H1 (cell line): Measurements from ENCODE around the gene LCMT1. TPM values are rescaled to one million over a fixed set of nuclear protein-coding genes. Genes with fewer than 3 reads are reported as not detected.

Experiments used
- CTCF ChIA-PET: fragments of 300-600 bp; sonication (Branson Sonifier 250); formaldehyde crosslinking; loops from one replicate; lab custom pipeline; 2021; ENCODE audit not compliant: partially characterized antibody; lab: Charles Lee
- POLR2A ChIA-PET: fragments of 300-600 bp; sonication (Branson Sonifier 250); formaldehyde crosslinking; loops from one replicate; lab custom pipeline; 2021; ENCODE audit warnings: inconsistent platforms; ENCODE audit not compliant: partially characterized antibody; lab: Charles Lee
- DNase-seq, 2 experiments: peaks; one replicate each; pipeline versions ENCODE4 v3.0.0 to v3.0.0-alpha.2; 2010 to 2022; ENCODE audit warnings: low spot score in 2 of 2, low read depth in 1 of 2, mixed read lengths in 1 of 2
- FAIRE-seq: peaks from 2 replicates; lab custom pipeline; 2011; peaks lifted over from hg19 to GRCh38; lab: Jason Lieb, UNC
- H2AFZ ChIP-seq: 2 replicates; pipeline ENCODE4 v1.8.1; 2012; ENCODE audit warnings: low read length, inconsistent platforms
- H2AK5ac ChIP-seq: 2 replicates; pipeline ENCODE4 v1.6.1; 2013; ENCODE audit warnings: low read depth, low read length
- H2BK120ac ChIP-seq: replicated peaks from 2 replicates; pipeline ENCODE3; 2013; ENCODE audit warnings: low read depth, low read length, inconsistent platforms
- H2BK12ac ChIP-seq: 2 replicates; pipeline ENCODE4 v1.6.1; 2013; ENCODE audit warnings: low read depth, low read length
- H2BK15ac ChIP-seq: 2 replicates; pipeline ENCODE4 v1.6.1; 2013; ENCODE audit warnings: low read length
- H2BK20ac ChIP-seq: 2 replicates; pipeline ENCODE4 v1.6.1; 2013; ENCODE audit warnings: low read length
- H2BK5ac ChIP-seq: 2 replicates; pipeline ENCODE4 v1.6.1; 2013; ENCODE audit warnings: low read depth, low read length
- H3K14ac ChIP-seq: 2 replicates; pipeline ENCODE4 v1.6.1; 2013; ENCODE audit warnings: inconsistent platforms; ENCODE audit not compliant: insufficient read length
- H3K18ac ChIP-seq: 2 replicates; pipeline ENCODE4 v1.6.1; 2013; ENCODE audit warnings: low read length; ENCODE audit errors: extremely low read depth
- H3K23ac ChIP-seq: 2 replicates; pipeline ENCODE4 v1.6.1; 2013; ENCODE audit warnings: inconsistent platforms; ENCODE audit not compliant: insufficient read length
- H3K23me2 ChIP-seq: 2 replicates; pipeline ENCODE4 v1.6.1; 2013; ENCODE audit warnings: low read depth, low read length
- H3K27ac ChIP-seq: 2 replicates; pipeline ENCODE4 v1.6.1; 2011; ENCODE audit warnings: low read depth, low read length, inconsistent platforms
- H3K27me3 ChIP-seq, 4 experiments: replicated peaks in 1 of 4; 1 replicate in 1 of 4; 2 replicates in 3 of 4; pipeline versions ENCODE4 v1.6.1 to v1.8.1; 2011 to 2013; ENCODE audit warnings: low read length in 3 of 4, mild to moderate bottlenecking in 3 of 4, inconsistent platforms in 2 of 4, mixed read lengths in 2 of 4, moderate library complexity in 1 of 4; ENCODE audit not compliant: control insufficient read depth in 3 of 4, insufficient read depth in 3 of 4; ENCODE audit errors: extremely low read depth in 1 of 4
- H3K36me3 ChIP-seq, 4 experiments: 2 replicates each; pipeline versions ENCODE4 v1.6.1 to v1.8.1; 2011 to 2013; ENCODE audit warnings: mild to moderate bottlenecking in 4 of 4, low read length in 3 of 4, moderate library complexity in 2 of 4, control low read depth in 1 of 4, inconsistent platforms in 1 of 4; ENCODE audit not compliant: insufficient read depth in 4 of 4, control insufficient read depth in 2 of 4
- H3K4ac ChIP-seq: replicated peaks from 2 replicates; pipeline ENCODE3; 2013; ENCODE audit warnings: low read length, low read depth, mixed read lengths, inconsistent platforms; ENCODE audit not compliant: insufficient read length
- H3K4me1 ChIP-seq, 4 experiments: replicated peaks in 1 of 4; 1 replicate in 1 of 4; 2 replicates in 3 of 4; pipeline versions ENCODE4 v1.6.1 to v1.8.1; 2011 to 2013; ENCODE audit warnings: low read length in 3 of 4, inconsistent platforms in 2 of 4, mixed read lengths in 1 of 4; ENCODE audit not compliant: insufficient read depth in 4 of 4, control insufficient read depth in 3 of 4
- H3K4me2 ChIP-seq, 2 experiments: 2 replicates each; pipeline versions ENCODE4 v1.6.1 to v1.8.1; 2011 to 2013; ENCODE audit warnings: low read depth in 2 of 2, low read length in 2 of 2, control low read depth in 1 of 2, inconsistent platforms in 1 of 2, mild to moderate bottlenecking in 1 of 2; ENCODE audit not compliant: insufficient read depth in 1 of 2
- H3K4me3 ChIP-seq, 4 experiments: fragments of 200-600, 300-600 bp in 1 of 4; sonication (generic), shearing (Covaris generic), sonication (Bioruptor Twin) in 1 of 4; 2 replicates each; pipeline versions ENCODE4 v1.5.1 to v1.8.1; 2011 to 2016; ENCODE audit warnings: low read length in 4 of 4, low read depth in 3 of 4, control low read depth in 2 of 4, inconsistent platforms in 2 of 4, mild to moderate bottlenecking in 2 of 4, mixed read lengths in 1 of 4, moderate library complexity in 1 of 4; ENCODE audit not compliant: insufficient read depth in 2 of 4; ENCODE audit errors: extremely low read depth in 1 of 4
- H3K56ac ChIP-seq: replicated peaks from 2 replicates; pipeline ENCODE3; 2013; ENCODE audit warnings: low read depth, mild to moderate bottlenecking, mixed read lengths, low read length, inconsistent platforms; ENCODE audit not compliant: insufficient read length
- H3K79me1 ChIP-seq: 2 replicates; pipeline ENCODE4 v1.6.1; 2013; ENCODE audit warnings: low read depth, low read length, control low read depth
- H3K79me2 ChIP-seq, 2 experiments: 2 replicates each; pipeline versions ENCODE4 v1.6.1 to v1.8.1; 2012 to 2013; ENCODE audit warnings: low read length in 2 of 2, mild to moderate bottlenecking in 2 of 2, inconsistent platforms in 1 of 2; ENCODE audit not compliant: insufficient read depth in 2 of 2, control insufficient read depth in 1 of 2
- H3K9ac ChIP-seq, 4 experiments: replicated peaks in 1 of 4; 1 replicate in 1 of 4; 2 replicates in 3 of 4; pipeline versions ENCODE4 v1.6.1 to v1.8.1; 2011 to 2013; ENCODE audit warnings: low read depth in 3 of 4, low read length in 3 of 4, control low read depth in 2 of 4, mild to moderate bottlenecking in 2 of 4, moderate library complexity in 2 of 4, inconsistent platforms in 1 of 4; ENCODE audit errors: extremely low read depth in 1 of 4
- H3K9me3 ChIP-seq, 2 experiments: 2 replicates each; pipeline versions ENCODE4 v1.6.1 to v1.8.1; 2012 to 2013; ENCODE audit warnings: mild to moderate bottlenecking in 2 of 2, moderate library complexity in 2 of 2, control low read depth in 1 of 2, inconsistent platforms in 1 of 2, low read depth in 1 of 2, low read length in 1 of 2, mixed read lengths in 1 of 2; ENCODE audit not compliant: insufficient read depth in 2 of 2
- H4K20me1 ChIP-seq, 2 experiments: replicated peaks in 1 of 2; 2 replicates each; pipeline versions ENCODE3 to v1.8.1; 2011 to 2013; ENCODE audit warnings: inconsistent platforms in 2 of 2, low read length in 2 of 2, mild to moderate bottlenecking in 1 of 2; ENCODE audit not compliant: insufficient read depth in 2 of 2, control insufficient read depth in 1 of 2
- H4K5ac ChIP-seq: 2 replicates; pipeline ENCODE4 v1.6.1; 2013; ENCODE audit warnings: low read length, low read depth, mixed read lengths, inconsistent platforms; ENCODE audit not compliant: insufficient read length
- H4K8ac ChIP-seq: 2 replicates; pipeline ENCODE4 v1.8.0; 2013; ENCODE audit warnings: mild to moderate bottlenecking, moderate library complexity, low read length, inconsistent platforms; ENCODE audit not compliant: insufficient read depth; ENCODE audit errors: extremely low read depth
- H4K91ac ChIP-seq: replicated peaks from 2 replicates; pipeline ENCODE3; 2013; ENCODE audit warnings: low read length, mixed read lengths, inconsistent platforms; ENCODE audit not compliant: insufficient read length
- PHF8 ChIP-seq: fragments of 200-600 bp; sonication (generic); conservative IDR thresholded peaks from 2 replicates; pipeline ENCODE4 v1.7.1; 2012; ENCODE audit warnings: low read depth, mild to moderate bottlenecking, inconsistent platforms, low read length, moderate library complexity
- YY1 ChIP-seq: IDR thresholded peaks from 2 replicates; pipeline ENCODE4 v1.6.1; 2011; ENCODE audit warnings: low read depth, mild to moderate bottlenecking, low read length
- WGBS, 2 experiments: shearing (Covaris generic) in 1 of 2; methylation state at CpG; one replicate each; pipeline versions ENCODE4 v1.1.6 to v1.1.7; 2013 to 2015; ENCODE audit warnings: low lambda C conversion rate in 2 of 2, mixed read lengths in 2 of 2, inconsistent platforms in 1 of 2, low coverage in 1 of 2, missing lambda C conversion rate in 1 of 2; ENCODE audit not compliant: insufficient replicate concordance in 2 of 2, insufficient coverage in 1 of 2, insufficient read length in 1 of 2; ENCODE audit errors: extremely low coverage in 1 of 2, missing lambda C conversion rate in 1 of 2; 5-methylcytosine and 5-hydroxymethylcytosine counted together
- polyA plus RNA-seq, 7 experiments: library from polyadenylated mRNA; depleted of rRNA in 3 of 7; stranded (reverse) in 5 of 7; unstranded in 2 of 7; fragments of >200 nt in 5 of 7; fragments of 200-250 nt in 2 of 7; gene quantifications; 1 replicate in 5 of 7; 2 replicates in 1 of 7; 4 replicates in 1 of 7; pipeline versions ENCODE4 v1.2.1 to v1.2.3, GENCODE V29; 2011 to 2013; ENCODE audit warnings: missing spikeins in 2 of 7, mixed read lengths in 2 of 7
- total RNA-seq: library from RNA; stranded (reverse); fragmentation: NEBNext Ultra II Directional; extraction: Animal tissue kit (Norgen Biotek cat#: 25700); gene quantifications from 2 replicates; pipeline ENCODE4 v1.2.1, GENCODE V29; 2021
- TF ChIP-seq, protein P1 (sequence below): IDR thresholded peaks from 2 replicates; pipeline ENCODE4 v1.6.1; 2011; ENCODE audit warnings: low read length, improper control_type of control experiment

The LCMT1 gene
- total and polyA plus RNA-seq, 2 of the 8 experiments (the other 6 are each of a cell fraction or from before 2014, with no cell fraction given): 61.0 to 80.8 TPM

DNA sequence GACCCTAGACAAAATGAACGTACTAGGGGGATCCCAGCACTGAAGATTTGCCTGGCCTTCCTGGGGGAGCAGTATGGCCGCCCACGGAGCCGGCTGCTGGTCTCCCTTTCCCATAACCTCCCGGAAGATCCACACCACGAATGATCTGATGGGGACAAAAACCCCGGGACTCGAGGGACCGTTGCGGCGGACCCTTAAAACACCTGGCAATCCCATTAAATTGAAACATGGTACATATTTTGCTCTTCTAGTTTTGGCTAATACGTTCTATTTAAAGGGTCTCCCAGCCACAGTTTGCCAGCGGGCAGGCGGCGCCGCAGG, 45.2 kb upstream of the LCMT1 start:
- Histone ChIP-seq H2BK12ac (no peak overlapping the region; the same call in 1 of the 2 replicates), H3K23me2 (peaks cover 6% of the 10 kb centered on the region), H4K91ac (peak overlapping the region; percentile 72), H4K20me1 (peaks cover 0 to 2% of the 10 kb centered on the region in 2 experiments), H2BK5ac (no peak overlapping the region), H2AFZ (peak overlapping the region; percentile 36; the same call in 1 of the 2 replicates), H4K8ac (peak overlapping the region; percentile 93), H3K56ac (no peak overlapping the region), H2BK120ac (no peak overlapping the region), H3K79me1 (no peaks in the 10 kb centered on the region), H3K23ac (no peak overlapping the region), H3K27me3 (no peaks in the 10 kb centered on the region; a peak in 3 of 7 replicates), H3K9ac (peak overlapping the region in 2 of 4 experiments; percentile 25 to 33; a peak in 3 of 7 replicates), H3K4me3 (peak overlapping the region; percentile 11 to 76 (median 18); a peak in 5 of 8 replicates), H3K9me3 (no peaks in the 10 kb centered on the region), H3K18ac (no peak overlapping the region), H3K4ac (peak overlapping the region; percentile 66), H2BK20ac (no peak overlapping the region), H4K5ac (peak overlapping the region; percentile 60), H2BK15ac (peak overlapping the region; percentile 72; the same call in 1 of the 2 replicates), H2AK5ac (no peak overlapping the region), H3K79me2 (no peaks in the 10 kb centered on the region), H3K4me1 (peaks cover 0 to 3% (median 0%) of the 10 kb centered on the region in 4 experiments; a peak in 3 of 7 replicates), H3K4me2 (peak overlapping the region; percentile 60 to 79), H3K14ac (no peak overlapping the region), H3K36me3 (no peaks in the 10 kb centered on the region), H3K27ac (no peak overlapping the region)
- DNase-seq (no peak), FAIRE-seq (no peak)
- ChIA-PET CTCF (interaction anchor here (1.0 to 2.3 kb wide), 2 partner anchors 10 to 41 kb away, joined by 3 to 8 read pairs; no protein-coding TSS in a partner anchor), POLR2A (interaction anchor here (0.7 to 1.4 kb wide), 4 partner anchors 41 to 79 kb away, joined by 3 to 7 read pairs (median 4); partner anchors contain the start of gene LCMT1)
- 0 out of 2 replicates have a peak, but pooled peaks have one; percentile 42 for TF ChIP-seq PHF8
- 0 out of 2 replicates have a peak, but pooled peaks have one; percentile 16 for TF ChIP-seq YY1
- TF ChIP-seq, protein P1, sequence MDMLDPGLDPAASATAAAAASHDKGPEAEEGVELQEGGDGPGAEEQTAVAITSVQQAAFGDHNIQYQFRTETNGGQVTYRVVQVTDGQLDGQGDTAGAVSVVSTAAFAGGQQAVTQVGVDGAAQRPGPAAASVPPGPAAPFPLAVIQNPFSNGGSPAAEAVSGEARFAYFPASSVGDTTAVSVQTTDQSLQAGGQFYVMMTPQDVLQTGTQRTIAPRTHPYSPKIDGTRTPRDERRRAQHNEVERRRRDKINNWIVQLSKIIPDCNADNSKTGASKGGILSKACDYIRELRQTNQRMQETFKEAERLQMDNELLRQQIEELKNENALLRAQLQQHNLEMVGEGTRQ: no peak
- 53% methylated on average over 16 of the region's 16 CpGs; no CpG with 5 or more reads in 1 of the 2 experiments for whole genome bisulfite sequencing, 2 experiments
